ENCODE measurements around the gene RPTOR.

GRCh38 chr17:80853076-80853475 lies 308.4 kb downstream of the RPTOR start:
- TF ChIP-seq ZNF621 (tag by site-specific recombination; IDR thresholded peaks at IDR 0.05) (no peak), ZNF701 (tag by site-specific recombination; IDR thresholded peaks at IDR 0.05) (no peak), CTCF (tag by site-specific recombination; IDR thresholded peaks at IDR 0.05) (no peak), ZBTB48 (tag by site-specific recombination; IDR thresholded peaks at IDR 0.05) (no peak), ATF2 (tag by site-specific recombination; IDR thresholded peaks at IDR 0.05; ENCODE audit: low read depth) (no peak), ZNF274 (IDR thresholded peaks at IDR 0.05; ENCODE audit: low read length) (no peak), ZNF274 (tag by site-specific recombination; IDR thresholded peaks at IDR 0.05; ENCODE audit: borderline replicate concordance) (no peak), TSHZ1 (tag by site-specific recombination; IDR thresholded peaks at IDR 0.05; ENCODE audit: borderline replicate concordance) (no peak), ZNF223 (tag by site-specific recombination; IDR thresholded peaks at IDR 0.05) (no peak), ZNF830 (tag by site-specific recombination; IDR thresholded peaks at IDR 0.05; ENCODE audit: low read depth) (no peak), ZIC2 (tag by site-specific recombination; IDR thresholded peaks at IDR 0.05) (no peak), ZNF560 (tag by site-specific recombination; IDR thresholded peaks at IDR 0.05; ENCODE audit: borderline replicate concordance) (no peak), ZNF76 (tag by site-specific recombination; IDR thresholded peaks at IDR 0.05; ENCODE audit: borderline replicate concordance, low read depth) (no peak), ZNF514 (tag by site-specific recombination; IDR thresholded peaks at IDR 0.05) (no peak)
